Stimulated activated CD8-positive, alpha-beta memory T cell treated with anti-CD3 and anti-CD28 coated beads, Interleukin-7, amount 100 ng/mL, for 24 hours (primary cell): ENCODE results near the gene S100A7.

Experiments used
- DNase-seq: peaks from one replicate; pipeline ENCODE4 v3.0.0-alpha.2; 2020; ENCODE audit warnings: low read depth

The S100A7 gene

GRCh38 chr1:153460551-153460950 lies at the start of gene S100A7:
S100A7 (minus strand) TSS chr1:153460651; CDS start chr1:153459013, 1,638 bp downstream.
- DNase-seq = no peak

DNA sequence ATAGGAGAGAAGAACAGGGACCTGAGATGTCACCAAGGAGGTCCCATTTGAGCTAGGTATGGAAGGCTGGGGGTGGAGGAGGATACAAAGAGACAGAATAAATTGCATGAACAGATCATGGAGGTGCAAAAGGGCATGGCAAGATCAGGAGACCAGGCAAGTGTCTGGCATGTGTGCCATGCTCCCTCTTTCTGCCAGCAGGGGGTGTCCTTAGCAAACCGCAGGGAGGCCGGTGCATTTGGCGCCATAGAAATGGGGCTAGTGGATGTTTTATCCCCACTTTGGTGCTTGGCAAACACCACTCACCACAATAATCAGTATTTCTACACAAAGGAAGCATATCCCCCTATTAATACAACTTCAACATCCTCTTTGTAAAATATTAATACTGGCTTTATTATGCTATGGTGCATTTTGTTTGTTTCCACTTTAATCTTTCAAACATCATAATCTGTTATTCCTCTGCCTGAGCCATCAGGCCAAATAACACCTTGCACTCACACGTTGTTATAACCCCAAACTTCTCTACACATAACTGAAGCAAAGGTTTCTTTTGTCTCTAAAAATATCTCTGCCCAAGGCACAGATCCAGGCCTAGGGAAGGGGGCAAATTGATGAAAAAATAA lies 49.4 kb upstream of the S100A7 start:
- peak; percentile 51 for DNase-seq

DNA sequence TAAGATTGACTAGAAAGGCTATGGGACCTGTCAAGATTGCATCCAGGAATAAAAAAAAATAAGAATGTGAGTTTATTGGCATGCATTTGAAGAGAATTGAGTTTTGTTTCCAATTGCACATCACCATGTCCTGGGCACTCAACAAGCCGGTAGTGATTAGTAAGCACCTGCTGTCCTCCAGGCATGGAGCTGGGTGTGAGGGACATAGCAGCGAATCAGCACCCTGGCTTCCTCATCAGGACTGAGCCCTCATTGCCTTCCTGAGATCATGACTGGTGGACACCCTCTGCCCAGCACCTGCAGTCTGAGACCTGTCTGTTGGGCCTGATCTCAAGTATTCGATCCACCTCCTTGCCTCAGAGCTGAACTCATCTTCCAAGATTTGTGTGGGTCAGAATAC lies 48.6 kb upstream of the S100A7 start:
- no peak for DNase-seq

GRCh38 chr1:153507926-153508583 lies 47.6 kb upstream of the S100A7 start:
- no peak for DNase-seq

GRCh38 chr1:153506831-153507413 lies 46.5 kb upstream of the S100A7 start:
- no peak for DNase-seq

- no peak for DNase-seq
Measured at GRCh38 chr1:153506386-153506785, 45.9 kb upstream of the S100A7 start.

DNA sequence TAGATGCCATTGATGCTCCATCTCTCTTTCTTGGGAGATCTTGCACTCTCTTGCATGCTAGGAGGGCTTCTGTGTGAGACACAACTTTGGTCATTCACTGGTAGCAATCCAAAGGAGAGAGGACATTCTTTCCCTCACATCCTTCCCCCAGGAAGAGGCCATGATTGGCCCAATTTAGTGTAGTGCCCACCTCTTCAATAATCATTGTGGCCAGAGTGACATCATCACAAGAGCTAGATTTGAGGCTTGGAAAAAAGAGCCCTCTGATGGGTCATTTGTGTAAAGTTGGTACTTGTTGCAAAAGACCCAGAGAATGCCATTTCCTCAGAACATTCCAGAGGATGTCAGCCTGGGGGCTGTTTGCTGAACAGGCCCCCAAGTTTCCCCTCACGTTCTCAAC lies 45.1 kb upstream of the S100A7 start:
- no peak for DNase-seq

- no peak for DNase-seq
Measured at GRCh38 chr1:153503766-153504165, 43.3 kb upstream of the S100A7 start.

DNA sequence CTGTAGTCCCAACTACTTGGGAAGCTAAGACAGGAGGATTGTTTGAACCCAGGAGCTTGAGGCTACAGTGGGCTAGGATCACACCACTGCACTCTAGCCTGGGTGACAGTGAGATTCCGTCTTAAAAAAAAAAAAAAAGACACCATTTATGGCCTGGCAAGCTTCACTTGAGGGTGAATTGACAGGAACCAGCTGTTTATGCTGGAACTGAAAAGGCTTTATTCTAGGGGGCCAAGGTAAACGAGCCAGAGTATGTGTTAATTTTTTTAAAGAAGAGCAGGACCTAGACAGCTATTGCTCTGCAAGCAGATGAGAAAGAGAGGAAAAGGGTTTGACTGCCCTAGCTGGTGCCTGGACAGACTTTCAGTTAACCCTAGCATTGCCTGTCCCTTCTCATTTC lies 38.3 kb upstream of the S100A7 start:
- no peak for DNase-seq

DNA sequence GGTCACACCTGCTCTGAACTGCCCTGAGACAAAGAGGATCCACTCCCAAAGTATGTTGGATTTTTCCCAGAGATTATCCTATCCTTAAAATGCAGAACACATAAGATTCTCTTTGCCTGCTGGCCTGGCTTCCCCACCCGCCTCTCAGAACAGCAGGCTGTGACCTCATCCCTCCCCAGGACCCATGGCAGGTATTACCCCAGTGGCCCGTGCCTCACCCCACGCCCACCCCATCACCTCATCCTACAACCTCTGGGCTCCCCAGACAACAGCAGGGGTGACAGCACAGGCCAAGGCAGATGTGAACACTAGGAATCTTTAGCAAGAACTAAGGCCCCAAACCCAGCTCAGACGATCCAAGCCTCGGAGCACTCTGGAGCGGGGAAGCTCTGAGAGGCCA lies 35.1 kb upstream of the S100A7 start:
- no peak for DNase-seq

GRCh38 chr1:153494976-153495535 lies 34.6 kb upstream of the S100A7 start:
- peak; percentile 74 for DNase-seq

DNA sequence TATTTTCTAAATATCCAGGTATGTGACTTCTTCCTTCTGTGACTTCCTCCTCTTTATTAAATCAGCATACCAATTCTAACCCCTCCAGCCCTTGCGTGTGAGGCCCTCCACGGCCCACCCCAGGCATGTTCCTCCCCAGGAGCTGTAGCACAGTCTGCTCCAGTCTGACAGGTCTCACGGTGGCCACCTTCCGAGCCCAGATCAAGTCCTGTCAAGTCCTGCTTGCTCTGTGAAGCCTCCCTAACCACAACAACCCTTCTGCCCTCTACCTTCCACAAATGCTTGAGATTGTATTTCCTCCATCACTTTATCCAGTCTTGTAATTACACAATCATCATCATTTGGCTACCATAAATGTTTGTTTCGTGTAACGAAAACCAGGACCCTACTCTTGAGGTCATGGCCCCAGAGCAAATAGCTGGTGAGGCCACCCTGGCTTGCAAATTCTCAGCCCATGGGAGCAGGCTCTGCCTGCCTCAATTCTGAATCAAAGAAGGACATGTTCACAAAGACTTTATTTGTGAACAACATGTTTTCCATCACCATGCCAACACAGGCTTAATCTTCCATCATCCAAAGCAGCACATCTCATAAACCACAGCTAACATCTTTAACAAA lies 33.0 kb upstream of the S100A7 start:
- no peak for DNase-seq

GRCh38 chr1:153490272-153491051 lies 30.0 kb upstream of the S100A7 start:
- no peak for DNase-seq

DNA sequence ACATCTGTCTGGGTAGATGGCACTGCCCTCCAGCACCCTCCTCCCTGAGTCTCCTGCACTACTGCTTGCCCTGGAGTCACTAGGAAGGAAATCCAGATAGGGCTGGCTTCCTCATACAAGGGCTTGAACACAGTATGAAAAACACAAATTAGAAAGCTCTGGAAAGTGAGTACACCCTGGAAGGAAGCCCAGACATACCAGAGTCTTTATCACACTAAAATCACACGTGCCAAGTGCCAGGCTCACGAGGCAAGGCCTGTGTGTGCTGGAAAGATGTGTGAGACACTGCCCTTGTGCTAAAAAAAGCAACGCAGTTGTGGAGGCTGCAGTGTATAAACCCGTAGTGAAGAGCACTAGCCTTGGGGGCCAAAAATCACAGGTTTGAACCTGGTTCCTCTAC lies 28.3 kb upstream of the S100A7 start:
- no peak for DNase-seq

DNA sequence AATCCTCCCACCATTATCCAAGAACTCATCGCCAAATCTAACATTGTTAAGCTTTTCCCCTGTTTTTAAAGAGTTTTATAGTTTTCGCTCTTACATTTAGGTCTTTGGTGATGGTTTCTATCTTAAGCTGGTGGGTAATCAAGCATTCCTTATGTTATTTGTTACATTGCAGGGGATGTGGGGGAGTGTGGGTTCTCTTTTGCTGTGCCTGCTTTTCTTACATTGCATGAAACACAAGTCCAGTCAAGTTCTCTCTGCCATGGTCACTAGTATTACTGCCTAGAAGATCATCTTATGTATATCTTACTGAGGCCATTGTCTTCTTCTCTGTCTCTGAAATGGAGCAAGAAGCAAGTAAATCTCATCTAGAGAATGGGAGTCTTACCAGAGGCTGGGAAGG lies 27.3 kb upstream of the S100A7 start:
- DNase-seq = no peak

GRCh38 chr1:153485863-153486262 lies 25.4 kb upstream of the S100A7 start:
- DNase-seq = no peak

DNA sequence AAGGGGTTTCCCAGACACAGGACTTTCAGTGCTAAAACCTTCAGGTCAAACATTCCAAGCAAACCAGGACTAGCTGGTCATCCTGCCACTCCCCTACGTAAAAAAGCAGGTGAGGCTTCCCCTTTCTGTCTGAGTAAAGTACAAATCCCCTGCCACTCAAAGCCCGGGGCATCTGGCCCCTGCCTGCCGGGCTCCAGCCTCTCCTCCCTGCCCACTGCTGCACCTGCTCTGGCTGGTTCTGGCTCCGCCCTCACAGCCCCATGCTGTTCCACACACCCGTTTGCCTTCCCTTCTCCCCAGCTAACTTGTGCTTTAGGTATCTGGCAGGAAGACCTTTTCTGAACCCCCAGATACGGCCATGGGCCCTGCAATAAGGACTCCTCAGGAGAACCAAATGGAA lies 23.3 kb upstream of the S100A7 start:
- no peak for DNase-seq

DNA sequence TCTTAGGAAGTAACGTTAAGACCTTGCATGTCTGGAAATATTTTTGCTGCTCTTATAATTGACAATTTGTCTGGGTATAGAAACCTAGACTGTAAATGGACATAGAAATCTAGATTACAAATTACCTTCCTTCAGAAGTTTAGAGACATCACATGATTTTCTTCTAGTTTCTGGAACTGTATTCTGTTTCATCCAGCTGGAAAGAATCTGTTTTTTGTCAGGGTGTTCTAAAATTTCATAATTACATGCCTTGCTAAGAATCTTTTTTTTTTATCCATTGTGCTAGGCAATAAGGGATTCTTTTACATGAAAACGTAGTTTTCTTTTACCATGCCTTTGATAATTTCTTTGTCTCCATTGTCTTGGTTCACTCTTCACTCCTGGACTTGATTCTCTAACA lies 20.7 kb upstream of the S100A7 start:
- DNase-seq = no peak

GRCh38 chr1:153478692-153479618 lies 18.5 kb upstream of the S100A7 start:
- no peak for DNase-seq

GRCh38 chr1:153478047-153478691 lies 17.7 kb upstream of the S100A7 start:
- DNase-seq = no peak
